Hematopoietic multipotent progenitor cell (in vitro differentiated cells): ENCODE measurements around the gene MICU1. TPM values are rescaled to one million over a fixed set of nuclear protein-coding genes. Genes with fewer than 3 reads are reported as not detected.
"Not testable (repeated sequence)": the region's sequence is repeated elsewhere in the genome, so short reads cannot be mapped to it uniquely, and the experiment has no call there.

Experiments
- DNase-seq, 3 donors: peaks; one replicate each; pipeline ENCODE4 v3.0.0-alpha.2; 2011 to 2015; ENCODE audit warnings: low read depth in 2 of 3, low spot score in 2 of 3
- total RNA-seq: library from RNA; depleted of rRNA; stranded (reverse); fragments of >200 nt; gene quantifications from one replicate; pipeline ENCODE4 v1.2.3, GENCODE V29; 2012

MICU1 gene
- total RNA-seq, 1 donor: 19.4 TPM

DNA sequence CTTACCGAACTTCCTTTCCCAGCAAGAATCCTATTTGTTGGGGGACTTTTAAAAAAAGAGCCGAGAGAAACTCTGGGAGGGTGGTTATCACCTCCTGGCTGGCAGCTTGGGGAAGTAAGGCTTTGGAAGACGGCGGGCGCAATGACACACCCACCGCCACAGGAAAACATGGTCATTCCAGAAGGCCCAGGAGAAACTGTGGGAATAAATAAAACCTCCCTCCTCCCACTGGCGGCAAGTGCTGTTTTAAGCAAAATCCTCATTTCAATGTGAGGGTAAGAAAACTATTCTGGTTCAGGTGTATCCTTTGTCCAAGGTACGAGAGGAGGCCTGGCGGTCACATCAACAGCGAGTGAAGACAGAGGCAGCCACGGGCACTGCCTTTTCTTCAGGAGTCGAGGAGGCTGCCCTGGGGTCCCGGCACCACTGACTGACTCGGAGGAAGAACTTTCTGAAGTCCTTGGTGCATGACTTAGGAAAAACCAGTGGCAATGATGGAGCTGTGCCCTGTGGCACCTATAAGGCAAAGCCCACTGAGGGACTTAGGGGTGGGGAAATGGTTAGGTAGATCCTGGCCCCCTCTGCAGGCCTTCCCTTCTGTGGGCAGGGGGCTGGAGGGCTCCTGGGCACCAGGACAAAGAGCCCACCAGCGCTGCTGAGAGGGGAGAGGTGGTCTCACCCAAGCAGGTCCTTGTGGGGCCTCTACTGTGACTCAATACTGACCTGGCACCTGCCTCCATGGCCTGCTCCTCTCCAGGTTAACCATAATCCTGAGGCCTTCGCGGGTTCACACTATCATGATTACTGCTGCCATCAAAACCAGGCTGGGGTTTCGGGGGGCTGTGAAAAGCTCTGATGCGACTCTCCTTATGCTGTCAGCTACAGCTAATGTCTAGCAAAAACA lies 292.5 kb downstream of the MICU1 start:
- no peak for DNase-seq

DNA sequence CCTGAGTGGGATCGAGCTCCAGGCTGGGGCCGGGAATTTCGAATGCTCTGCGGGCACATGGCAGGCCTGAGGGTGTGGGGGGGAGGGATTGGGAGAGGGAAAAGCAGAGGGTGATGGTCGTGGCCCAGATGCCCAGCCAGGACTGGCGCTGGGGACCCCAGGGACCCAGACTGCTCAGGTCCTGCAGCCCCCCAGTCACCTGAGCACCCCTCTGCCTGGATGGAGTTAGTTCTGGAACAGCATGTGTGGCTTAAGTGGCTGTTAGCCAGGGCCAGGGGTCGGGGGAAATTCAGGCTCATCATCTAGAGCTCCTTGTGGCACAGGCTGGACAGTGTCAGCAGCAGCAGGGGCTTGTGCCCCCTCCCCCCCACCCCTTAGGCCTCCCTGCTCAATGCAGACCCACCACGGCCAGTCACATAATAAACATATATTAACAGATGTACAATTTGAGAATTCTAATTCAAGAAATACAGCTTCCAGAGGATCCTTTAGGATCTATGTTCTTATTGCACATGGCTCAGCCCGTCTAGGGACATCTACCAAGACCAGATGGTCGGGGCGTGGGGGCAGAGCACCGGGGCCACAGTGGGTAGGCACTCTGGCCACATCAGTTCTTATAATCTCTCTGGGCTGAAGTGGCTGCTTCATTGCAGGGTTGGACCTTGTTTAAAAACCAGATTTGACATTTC lies 293.3 kb downstream of the MICU1 start:
- DNase-seq: no peak

DNA sequence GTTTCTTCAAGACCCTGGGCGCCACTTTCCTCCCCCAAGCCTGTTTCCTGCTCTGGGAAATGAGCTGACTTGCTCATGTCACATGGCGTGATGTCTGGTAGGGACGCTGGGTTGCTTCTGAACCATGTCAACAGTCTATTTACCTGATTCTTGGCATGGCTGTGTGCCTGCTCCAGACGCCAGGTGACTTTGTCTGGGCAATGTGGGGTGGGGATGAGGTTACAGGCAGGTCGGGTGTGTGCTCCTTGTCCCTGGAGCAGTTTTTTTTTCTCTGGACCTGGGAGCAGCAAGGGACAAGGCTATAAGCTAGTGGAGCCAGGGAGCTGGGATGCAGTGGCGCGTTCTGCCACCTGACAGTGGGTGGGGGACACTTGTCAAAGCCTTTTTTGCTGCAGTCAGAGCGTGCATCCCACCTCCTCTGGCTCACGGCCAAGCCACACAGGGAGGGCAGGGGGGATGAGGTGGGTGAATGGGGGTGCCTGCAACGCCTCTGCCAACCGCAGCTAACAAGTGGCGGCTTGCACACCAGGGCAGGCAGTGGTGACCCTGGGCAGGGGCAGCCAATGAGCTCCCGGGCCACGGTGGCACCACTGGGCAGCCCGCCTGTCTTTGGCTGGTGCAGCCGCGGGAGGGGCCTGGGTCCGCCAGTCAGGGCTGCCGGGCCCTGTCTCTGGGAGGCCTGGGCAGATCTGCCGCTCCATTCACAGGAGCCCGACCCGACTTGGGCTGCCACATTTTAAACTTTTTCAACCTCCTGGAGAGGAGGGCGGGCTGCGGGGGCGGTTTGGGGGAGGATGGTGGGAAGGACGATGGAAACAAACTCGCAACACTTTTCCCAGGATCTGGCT lies 294.1 kb downstream of the MICU1 start:
- DNase-seq: peak; percentile 69 to 99 (median 97)

DNA sequence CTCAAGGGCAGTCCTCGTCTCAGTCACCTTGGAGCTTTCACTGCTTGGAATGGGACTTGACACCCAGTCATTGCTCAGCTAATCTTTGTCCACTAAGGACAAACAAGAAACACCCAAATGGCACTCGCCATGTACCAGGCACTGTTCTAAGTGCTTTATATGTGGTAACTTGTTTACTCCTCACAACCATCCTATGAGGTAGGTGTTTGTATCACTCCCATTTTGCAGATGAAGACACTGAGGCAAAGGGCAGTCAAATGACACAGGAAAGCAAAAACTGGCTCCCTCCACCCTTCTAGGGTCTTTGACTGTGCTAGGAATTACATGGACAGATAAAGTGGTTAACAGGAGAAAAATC lies 295.8 kb downstream of the MICU1 start:
- no peak for DNase-seq

DNA sequence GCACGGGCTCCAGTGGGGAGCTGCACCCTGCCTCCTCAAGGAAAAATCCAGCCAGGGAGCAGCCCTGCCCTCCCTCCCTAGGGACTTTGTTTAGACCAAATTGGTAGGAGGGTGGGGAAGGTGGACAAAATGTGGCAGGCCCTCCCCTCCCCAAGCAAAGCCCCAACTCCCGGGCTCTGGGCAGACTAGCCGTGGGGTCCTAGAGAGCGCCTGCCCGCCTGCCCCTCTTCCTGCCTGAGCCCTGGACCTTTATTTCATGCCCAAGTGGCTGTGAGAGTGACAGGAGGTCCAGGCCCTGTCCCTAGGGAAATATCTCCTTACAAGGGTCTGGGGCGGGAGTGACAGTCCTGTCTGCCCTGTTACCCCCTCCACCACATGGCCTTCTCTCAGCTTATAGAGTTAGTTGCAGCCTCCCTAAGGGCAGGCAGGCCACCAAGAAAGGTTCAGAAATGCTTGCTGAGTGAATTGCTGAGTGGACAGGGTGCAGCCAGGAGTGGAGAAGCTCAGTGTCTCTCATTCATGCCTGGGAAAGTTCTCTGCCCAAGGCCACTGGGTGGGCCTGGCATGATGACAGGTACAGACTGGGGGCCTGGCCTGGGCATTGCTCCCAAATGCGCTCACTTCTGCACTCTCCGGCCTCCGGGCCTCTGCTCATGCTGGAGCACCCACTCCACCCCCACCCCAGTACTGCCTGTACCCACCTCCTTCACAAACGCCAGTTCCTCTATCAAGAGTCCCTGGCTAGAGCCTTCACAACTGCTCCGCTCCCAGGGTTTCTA lies 296.4 kb downstream of the MICU1 start:
- no peak for DNase-seq

DNA sequence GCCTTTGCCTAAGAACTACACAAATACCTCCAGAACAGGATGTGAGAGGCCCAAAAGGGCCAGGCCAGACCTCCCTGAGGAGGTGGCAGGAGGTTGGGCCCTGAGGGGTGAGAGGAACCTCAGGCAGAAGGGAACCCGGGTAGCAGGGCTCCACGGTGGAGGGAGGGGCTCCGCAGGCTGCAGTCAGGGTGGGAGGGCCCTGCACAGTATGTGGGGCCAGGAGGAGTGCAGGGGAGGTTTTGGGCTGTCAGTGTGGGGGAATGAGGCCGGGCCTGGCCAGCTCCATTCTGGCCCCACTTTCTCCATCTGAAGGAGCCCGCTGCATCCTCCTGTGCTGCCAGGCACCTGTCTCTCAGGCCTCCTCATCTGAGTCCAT lies 297.1 kb downstream of the MICU1 start:
- peak in 1 of 3 donors; percentile 51 for DNase-seq

DNA sequence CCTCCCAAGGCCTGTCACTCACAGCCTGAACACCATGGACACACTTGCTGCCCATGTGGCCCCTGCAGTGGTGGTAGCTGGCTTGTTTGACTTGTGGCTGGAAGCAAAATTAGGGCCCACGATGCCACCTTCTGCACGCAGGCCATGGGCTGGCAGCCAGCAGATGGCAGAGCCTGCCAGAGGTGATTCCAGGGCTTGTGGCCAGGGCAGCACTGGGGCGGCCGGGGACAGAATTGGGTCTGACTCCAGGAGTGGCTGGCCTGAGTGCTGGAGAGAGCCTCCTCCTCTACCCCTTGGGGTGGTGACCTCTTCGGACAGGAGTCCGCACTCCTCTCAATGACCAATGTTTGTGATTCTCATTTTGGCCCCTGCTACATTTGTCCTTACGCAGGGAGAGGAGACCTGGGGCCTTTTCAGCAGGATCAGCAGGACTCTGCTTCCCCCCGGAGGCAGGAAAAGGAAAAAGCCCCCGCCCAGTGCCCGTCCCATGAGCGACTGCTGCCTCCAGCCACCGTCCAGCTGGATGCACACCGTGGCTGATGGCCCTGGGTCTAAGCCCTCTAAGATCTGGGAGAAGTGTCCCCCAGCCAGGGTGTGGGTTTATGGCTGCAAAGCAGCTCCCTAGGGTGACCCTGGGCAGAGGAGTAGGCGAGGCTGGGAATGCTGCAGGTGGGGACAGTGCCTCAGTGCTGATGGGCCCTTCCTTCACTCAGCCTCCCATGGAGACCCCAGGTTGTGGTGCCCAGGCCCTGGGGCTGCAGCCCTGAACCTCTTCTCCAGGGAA lies 297.6 kb downstream of the MICU1 start:
- peak in 2 of 3 donors; percentile 49 for DNase-seq

DNA sequence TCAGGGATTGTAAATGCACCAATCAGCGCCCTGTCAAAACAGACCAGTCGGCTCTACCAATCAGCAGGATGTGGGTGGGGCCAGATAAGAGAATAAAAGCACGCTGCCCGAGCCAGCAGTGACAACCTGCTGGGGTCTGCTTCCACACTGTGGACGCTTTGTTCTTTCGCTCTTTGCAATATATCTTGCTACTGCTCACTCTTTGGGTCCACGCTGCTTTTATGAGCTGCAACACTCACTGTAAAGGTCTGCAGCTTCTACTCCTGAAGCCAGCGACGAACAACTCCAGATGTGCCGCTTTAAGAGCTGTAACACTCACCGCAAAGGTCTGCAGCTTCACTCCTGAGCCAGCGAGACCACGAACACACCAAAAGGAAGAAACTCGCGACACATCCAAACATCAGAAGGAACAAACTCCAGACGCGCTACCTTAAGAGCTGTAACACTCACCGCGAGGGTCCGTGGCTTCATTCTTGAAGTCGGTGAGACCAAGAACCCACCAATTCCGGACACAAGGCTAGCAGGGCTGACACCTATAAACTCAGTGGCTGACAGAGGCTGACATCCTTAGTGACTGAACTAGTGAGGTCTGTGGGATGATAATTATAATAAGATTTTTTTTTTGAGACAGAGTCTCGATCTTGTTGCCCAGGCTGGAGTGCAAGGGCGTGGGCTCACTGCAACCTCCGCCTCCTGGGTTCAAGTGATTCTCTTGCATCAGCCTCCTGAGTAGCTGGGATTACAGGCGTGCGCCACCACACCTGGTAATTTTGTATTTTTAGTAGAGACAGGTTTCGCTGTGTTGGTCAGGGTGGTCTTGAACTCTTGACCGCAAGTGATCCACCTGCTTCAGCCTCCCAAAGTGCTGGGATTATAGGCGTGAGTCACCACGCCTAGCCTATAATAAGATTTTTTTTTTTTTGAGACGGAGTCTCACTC lies 298.9 kb downstream of the MICU1 start:
- peak in 1 of 3 donors; percentile 54 for DNase-seq

DNA sequence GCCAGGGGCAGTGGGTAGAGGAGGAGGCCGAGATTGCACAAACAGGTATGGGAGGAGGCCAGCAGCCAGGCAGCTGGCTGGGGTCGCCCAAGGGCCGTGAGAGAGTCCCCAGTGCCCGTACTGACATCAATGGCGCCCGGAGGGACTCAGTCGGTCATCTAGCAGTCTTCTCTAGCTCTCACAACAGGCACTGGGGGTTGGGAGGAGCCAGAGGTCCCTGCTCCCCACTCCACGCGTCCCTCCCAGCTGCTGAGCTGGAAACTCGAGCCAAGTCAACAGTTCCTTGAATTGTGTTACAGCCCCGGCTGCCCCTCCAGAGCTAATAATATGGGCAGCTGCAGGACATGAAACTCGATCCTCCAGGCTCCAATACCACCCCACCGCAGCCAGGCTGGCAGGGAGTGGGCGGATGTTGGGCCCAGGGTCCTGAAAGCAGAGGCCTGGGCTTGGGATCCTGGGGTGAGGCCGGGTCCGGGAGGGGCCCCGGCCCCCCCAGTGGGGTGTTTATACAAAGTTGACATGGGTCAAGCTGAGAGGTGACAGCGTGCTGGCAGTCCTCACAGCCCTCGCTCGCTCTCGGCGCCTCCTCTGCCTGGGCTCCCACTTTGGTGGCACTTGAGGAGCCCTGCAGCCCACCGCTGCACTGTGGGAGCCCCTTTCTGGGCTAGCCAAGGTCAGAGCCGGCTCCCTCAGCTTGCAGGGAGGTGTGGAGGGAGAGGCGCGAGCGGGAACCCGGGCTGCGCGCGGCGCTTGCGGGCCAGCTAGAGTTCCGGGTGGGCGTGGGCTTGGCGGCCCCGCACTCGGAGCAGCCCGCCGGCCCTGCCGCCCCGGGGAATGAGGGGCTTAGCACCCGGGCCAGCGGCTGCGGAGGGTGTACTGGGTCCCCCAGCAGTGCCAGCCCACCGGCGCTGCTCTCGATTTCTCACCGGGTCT lies 300.4 kb downstream of the MICU1 start:
- not testable (repeated sequence) for DNase-seq

DNA sequence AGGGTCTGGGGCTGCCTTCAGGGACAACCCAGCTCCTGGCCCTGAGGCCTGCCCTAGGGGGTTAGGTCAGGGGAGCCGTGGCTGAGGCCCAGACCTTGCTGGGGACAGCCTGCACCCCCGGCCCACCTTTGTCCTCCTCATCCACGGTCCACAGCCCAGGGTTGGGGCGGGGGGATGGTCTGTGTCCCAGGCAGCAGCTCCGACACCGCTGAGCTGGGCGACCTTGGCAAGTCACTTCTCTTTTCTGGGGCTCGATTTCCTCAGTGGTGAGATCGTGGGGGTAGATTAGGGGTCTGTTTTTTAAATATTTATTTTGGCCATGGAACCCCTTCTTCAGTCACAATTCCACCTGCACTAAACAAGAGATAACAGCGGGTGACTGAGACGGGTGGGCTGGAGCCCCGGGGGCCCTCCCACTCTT lies 302.1 kb downstream of the MICU1 start:
- DNase-seq: peak in 2 of 3 donors; percentile 68 to 84

DNA sequence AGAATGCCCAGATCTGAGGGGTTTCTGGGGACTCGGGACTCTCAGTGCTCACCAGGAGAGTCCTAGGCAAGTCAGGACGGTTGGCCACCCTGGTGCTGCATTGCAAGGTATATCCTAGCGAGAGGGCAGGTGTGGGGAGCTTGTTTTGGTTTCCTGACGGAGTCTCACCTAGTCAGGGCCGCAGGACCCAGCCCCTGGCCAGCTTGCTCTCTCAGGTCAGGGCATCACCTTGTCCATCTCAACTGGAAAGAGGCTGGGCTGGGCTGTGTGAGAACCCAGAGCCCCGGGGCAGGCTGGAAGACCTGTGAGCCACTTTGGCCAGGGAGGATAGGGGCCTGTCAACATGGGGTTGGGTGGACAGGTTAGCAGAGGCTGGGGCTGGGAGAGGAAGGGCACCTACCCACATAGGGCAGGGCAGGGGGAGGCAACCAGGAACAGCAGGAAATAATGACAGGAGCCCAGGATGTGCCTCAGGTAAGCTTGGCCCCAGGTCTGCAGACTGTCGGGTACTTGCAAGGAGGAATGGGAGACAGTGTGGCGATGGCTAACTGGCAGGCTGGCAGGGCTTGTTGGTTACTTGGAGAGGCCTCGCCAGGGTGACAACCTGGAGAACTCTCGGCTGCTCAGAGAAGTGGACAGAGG lies 302.6 kb downstream of the MICU1 start:
- no peak for DNase-seq

DNA sequence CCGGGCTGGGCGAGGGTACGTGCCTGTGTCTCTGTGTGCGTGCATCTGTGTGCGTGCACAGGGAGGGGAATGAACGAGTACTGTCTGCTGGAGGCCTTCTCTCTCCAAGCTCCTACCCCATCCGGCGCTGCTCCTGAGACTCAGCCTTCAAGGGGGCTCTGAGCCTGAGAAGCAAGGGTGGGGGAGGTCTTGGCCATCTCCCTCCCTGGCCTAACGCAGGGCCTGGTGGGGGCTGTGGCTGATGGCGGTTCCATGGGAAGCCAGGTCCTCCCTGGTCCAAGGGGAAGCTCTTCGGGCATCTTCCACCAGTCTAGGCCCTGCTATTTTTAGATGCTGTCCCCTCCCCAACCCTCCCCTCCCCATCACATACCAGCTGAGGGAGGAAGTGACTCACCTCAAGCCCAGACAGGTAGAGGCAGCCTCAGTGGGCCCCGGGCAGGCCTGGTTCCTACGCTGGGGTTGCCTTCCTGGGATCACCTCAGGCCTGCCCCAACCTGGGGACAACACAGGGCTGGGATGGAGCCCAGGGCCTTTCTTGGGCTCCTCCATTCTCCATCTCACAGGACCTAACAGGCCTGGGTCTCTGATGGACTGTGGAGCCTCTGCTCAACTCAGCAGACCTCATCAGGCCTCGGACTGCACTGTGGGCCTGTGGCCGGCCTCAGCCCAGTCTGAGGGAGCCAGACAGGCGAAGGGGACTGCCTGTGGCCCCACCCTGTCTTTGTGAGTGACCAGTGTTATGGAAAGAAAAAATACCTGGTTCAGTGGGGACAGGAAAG lies 303.4 kb downstream of the MICU1 start:
- DNase-seq: no peak

DNA sequence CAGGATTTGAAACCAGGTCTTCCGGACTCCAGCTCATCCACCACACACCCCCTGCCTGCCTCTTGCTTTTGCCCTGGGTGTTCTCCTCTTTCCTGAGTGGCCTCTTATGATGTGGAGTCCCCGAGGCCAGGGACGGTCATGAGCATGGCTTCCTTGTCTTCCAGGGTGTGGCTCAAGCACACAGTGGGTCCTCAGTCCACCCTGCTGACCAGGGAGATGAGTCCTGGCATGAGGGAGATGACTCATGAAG lies 303.9 kb downstream of the MICU1 start:
- no peak for DNase-seq

DNA sequence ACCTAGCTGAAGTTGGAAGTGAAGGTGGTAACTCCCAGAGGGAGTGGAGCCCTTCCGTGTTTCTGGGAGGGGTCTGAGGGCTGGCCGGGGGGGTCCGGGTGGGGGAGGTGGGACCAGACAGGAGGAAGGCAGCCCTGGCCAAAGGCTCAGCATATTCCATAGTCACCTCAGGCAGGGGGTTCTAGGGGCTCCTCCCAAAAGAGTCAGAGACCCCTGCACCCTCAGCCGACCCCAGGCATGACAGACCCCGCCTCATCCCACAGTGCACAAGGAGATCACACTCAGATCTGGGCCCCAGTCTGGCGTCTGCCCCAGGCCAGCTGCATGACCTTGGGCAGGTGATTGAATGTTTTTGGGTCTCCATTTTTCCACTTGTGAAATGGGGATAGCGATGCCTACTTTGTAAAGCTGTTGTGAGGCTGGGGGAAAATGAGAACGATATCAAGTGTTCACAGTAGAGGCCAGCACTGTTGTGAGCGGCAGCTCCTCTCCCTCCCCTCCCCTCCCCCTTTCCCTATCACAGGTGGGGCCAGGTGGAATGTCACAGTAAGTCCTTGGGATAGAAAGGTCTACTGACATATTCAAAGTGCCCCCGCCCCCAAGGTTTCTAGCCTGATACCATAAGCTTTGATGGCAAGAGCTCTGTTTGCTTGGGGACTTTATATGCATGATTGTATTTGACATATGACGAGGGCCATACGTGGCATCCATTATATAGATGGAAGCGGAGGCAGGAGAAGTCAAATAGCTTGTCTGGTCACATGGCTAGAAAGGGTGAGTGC lies 304.4 kb downstream of the MICU1 start:
- DNase-seq: no peak

DNA sequence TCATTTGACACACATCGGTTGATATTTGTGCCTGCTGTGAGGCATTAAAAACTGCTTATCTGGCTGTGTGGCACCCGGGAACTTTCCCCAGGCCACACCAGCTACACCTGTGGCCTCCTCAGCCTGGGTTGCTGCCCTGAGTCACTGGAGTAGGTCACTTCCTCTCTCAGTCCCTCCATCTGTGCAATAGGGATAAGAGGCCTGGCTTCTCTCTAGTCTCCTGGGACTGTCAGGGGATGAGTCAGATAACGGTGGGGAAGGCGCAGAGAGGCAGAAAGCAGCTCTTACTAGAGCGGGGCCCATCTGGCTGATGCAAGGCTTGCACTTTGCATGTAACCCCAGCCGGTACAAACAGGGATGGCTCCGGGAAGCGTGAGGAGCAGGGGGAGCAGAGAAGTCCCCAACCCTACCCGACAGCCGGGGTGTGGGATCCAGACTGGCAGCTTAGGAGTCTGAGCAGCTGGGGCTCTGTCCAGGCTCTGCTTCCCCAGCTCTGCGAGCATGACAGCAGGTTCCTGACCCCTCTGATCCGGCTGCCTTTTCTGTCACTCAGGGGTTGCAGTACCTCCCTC lies 305.1 kb downstream of the MICU1 start:
- DNase-seq: peak in 2 of 3 donors; percentile 86 to 95
